T-helper 2 cell treated with Interferon-gamma antibody and Interleukin-4, amounts not matched to agents 5 μg/mL and 100 μg/mL, for 36 hours (primary cell): ENCODE data around the gene SHLD2.
"Not testable (repeated sequence)": the region's sequence is repeated elsewhere in the genome, so short reads cannot be mapped to it uniquely, and the experiment has no call there.

ENCODE experiments used
- DNase-seq: peaks from one replicate; pipeline ENCODE4 v3.0.0; 2021; ENCODE audit warnings: low spot score
- H3K27ac Mint-ChIP-seq: one replicate; pipeline ENCODE4 v1.8.0; 2021; ENCODE audit warnings: mild to moderate bottlenecking, mixed read lengths
- H3K27me3 Mint-ChIP-seq: one replicate; pipeline ENCODE4 v1.8.0; 2021; ENCODE audit warnings: low read depth, mixed read lengths
- H3K36me3 Mint-ChIP-seq: one replicate; pipeline ENCODE4 v1.8.0; 2021; ENCODE audit warnings: low read depth, mixed read lengths
- H3K4me1 Mint-ChIP-seq: one replicate; pipeline ENCODE4 v1.8.0; 2021; ENCODE audit warnings: low read depth, mixed read lengths
- H3K4me3 Mint-ChIP-seq: one replicate; pipeline ENCODE4 v1.8.0; 2022; ENCODE audit warnings: mild to moderate bottlenecking, moderate library complexity, mixed read lengths
- H3K9me3 Mint-ChIP-seq: one replicate; pipeline ENCODE4 v1.8.0; 2021; ENCODE audit warnings: mixed read lengths

Gene SHLD2

GRCh38 chr10:87143109-87143418 lies 48.1 kb downstream of the SHLD2 start:
- not testable (repeated sequence) for H3K4me3 Mint-ChIP-seq, H3K36me3 Mint-ChIP-seq, H3K4me1 Mint-ChIP-seq, H3K9me3 Mint-ChIP-seq, DNase-seq, H3K27ac Mint-ChIP-seq, H3K27me3 Mint-ChIP-seq

- H3K27me3 Mint-ChIP-seq, H3K9me3 Mint-ChIP-seq, DNase-seq, H3K36me3 Mint-ChIP-seq, H3K27ac Mint-ChIP-seq, H3K4me3 Mint-ChIP-seq, H3K4me1 Mint-ChIP-seq: not testable (repeated sequence)
These were observed 50.6 kb downstream of the SHLD2 start for GRCh38 chr10:87145598-87145997.

- H3K27ac Mint-ChIP-seq, H3K4me3 Mint-ChIP-seq, H3K36me3 Mint-ChIP-seq, H3K27me3 Mint-ChIP-seq, H3K9me3 Mint-ChIP-seq, DNase-seq, H3K4me1 Mint-ChIP-seq: not testable (repeated sequence)
These were observed 54.1 kb downstream of the SHLD2 start for GRCh38 chr10:87149020-87149609.

GRCh38 chr10:87151516-87151915 lies 56.5 kb downstream of the SHLD2 start:
- not testable (repeated sequence) for H3K27me3 Mint-ChIP-seq, DNase-seq, H3K36me3 Mint-ChIP-seq, H3K4me1 Mint-ChIP-seq, H3K9me3 Mint-ChIP-seq, H3K27ac Mint-ChIP-seq, H3K4me3 Mint-ChIP-seq

- not testable (repeated sequence) for H3K27me3 Mint-ChIP-seq, H3K4me1 Mint-ChIP-seq, H3K4me3 Mint-ChIP-seq, H3K27ac Mint-ChIP-seq, H3K9me3 Mint-ChIP-seq, H3K36me3 Mint-ChIP-seq, DNase-seq
These were observed 61.8 kb downstream of the SHLD2 start for GRCh38 chr10:87156841-87157240.

GRCh38 chr10:87157821-87158220 lies 62.8 kb downstream of the SHLD2 start:
- DNase-seq, H3K27me3 Mint-ChIP-seq, H3K9me3 Mint-ChIP-seq, H3K36me3 Mint-ChIP-seq, H3K4me3 Mint-ChIP-seq, H3K27ac Mint-ChIP-seq, H3K4me1 Mint-ChIP-seq: not testable (repeated sequence)

- not testable (repeated sequence) for H3K4me1 Mint-ChIP-seq, H3K27me3 Mint-ChIP-seq, H3K4me3 Mint-ChIP-seq, DNase-seq, H3K9me3 Mint-ChIP-seq, H3K27ac Mint-ChIP-seq, H3K36me3 Mint-ChIP-seq
These were observed 67.8 kb downstream of the SHLD2 start for GRCh38 chr10:87162703-87163293.

GRCh38 chr10:87163414-87163813 lies 68.4 kb downstream of the SHLD2 start:
- DNase-seq, H3K27me3 Mint-ChIP-seq, H3K27ac Mint-ChIP-seq, H3K4me3 Mint-ChIP-seq, H3K9me3 Mint-ChIP-seq, H3K4me1 Mint-ChIP-seq, H3K36me3 Mint-ChIP-seq: not testable (repeated sequence)

GRCh38 chr10:87169857-87170256 lies 74.9 kb downstream of the SHLD2 start:
- H3K27ac Mint-ChIP-seq, H3K36me3 Mint-ChIP-seq, H3K4me1 Mint-ChIP-seq, H3K4me3 Mint-ChIP-seq, H3K27me3 Mint-ChIP-seq, H3K9me3 Mint-ChIP-seq, DNase-seq: not testable (repeated sequence)

GRCh38 chr10:87170705-87171104 lies 75.7 kb downstream of the SHLD2 start:
- H3K4me1 Mint-ChIP-seq, H3K27ac Mint-ChIP-seq, H3K4me3 Mint-ChIP-seq, H3K9me3 Mint-ChIP-seq, H3K27me3 Mint-ChIP-seq, DNase-seq, H3K36me3 Mint-ChIP-seq: not testable (repeated sequence)

- H3K4me3 Mint-ChIP-seq, H3K4me1 Mint-ChIP-seq, H3K36me3 Mint-ChIP-seq, H3K27me3 Mint-ChIP-seq, DNase-seq, H3K27ac Mint-ChIP-seq, H3K9me3 Mint-ChIP-seq: not testable (repeated sequence)
These were observed 76.7 kb downstream of the SHLD2 start for GRCh38 chr10:87171670-87172069.

- not testable (repeated sequence) for H3K9me3 Mint-ChIP-seq, H3K27me3 Mint-ChIP-seq, H3K4me1 Mint-ChIP-seq, H3K4me3 Mint-ChIP-seq, H3K27ac Mint-ChIP-seq, H3K36me3 Mint-ChIP-seq, DNase-seq
These were observed 77.2 kb downstream of the SHLD2 start for GRCh38 chr10:87172178-87172577.

GRCh38 chr10:87177587-87177986 lies 82.6 kb downstream of the SHLD2 start:
- DNase-seq, H3K27me3 Mint-ChIP-seq, H3K36me3 Mint-ChIP-seq, H3K4me1 Mint-ChIP-seq, H3K27ac Mint-ChIP-seq, H3K9me3 Mint-ChIP-seq, H3K4me3 Mint-ChIP-seq: not testable (repeated sequence)

GRCh38 chr10:87184421-87184820 lies 89.4 kb downstream of the SHLD2 start:
- H3K36me3 Mint-ChIP-seq: peaks cover 51% of the 10 kb centered on the region
- not testable (repeated sequence) for H3K4me1 Mint-ChIP-seq, H3K27me3 Mint-ChIP-seq, H3K4me3 Mint-ChIP-seq, H3K27ac Mint-ChIP-seq, DNase-seq
- peaks cover 21% of the 10 kb centered on the region for H3K9me3 Mint-ChIP-seq

GRCh38 chr10:87186016-87186415 lies 91.0 kb downstream of the SHLD2 start:
- not testable (repeated sequence) for H3K27ac Mint-ChIP-seq, DNase-seq, H3K4me3 Mint-ChIP-seq, H3K4me1 Mint-ChIP-seq, H3K27me3 Mint-ChIP-seq
- Mint-ChIP-seq H3K9me3 (peaks cover 21% of the 10 kb centered on the region), H3K36me3 (peaks cover 47% of the 10 kb centered on the region)
